Measurements from ENCODE around the gene PPM1D.

PPM1D gene

DNA sequence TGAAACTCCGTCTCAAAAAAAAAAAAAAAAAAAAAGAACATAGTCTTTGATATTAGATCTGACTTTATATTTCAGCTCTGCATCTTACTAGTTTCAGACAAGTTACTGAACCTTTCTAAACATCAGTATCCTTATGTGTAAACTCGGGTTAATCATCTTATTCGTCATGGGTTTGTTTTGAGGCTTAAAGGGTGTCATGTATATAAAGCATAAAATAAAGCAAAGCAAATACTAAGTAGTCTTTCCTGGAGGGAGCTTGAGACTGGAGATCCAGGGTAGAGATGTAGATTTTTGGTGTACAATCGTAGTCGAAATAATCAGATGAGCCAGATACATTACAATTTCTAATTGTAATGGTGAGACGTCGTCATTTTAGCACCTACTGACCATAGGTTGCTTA, 85.4 kb downstream of the PPM1D start:
- DNase-seq (ENCODE audit: low read depth, low spot score) = no peak
- no peak overlapping the region for H3K4me3 ChIP-seq (ENCODE audit: low read depth, low read length)
- TF ChIP-seq, protein P1, sequence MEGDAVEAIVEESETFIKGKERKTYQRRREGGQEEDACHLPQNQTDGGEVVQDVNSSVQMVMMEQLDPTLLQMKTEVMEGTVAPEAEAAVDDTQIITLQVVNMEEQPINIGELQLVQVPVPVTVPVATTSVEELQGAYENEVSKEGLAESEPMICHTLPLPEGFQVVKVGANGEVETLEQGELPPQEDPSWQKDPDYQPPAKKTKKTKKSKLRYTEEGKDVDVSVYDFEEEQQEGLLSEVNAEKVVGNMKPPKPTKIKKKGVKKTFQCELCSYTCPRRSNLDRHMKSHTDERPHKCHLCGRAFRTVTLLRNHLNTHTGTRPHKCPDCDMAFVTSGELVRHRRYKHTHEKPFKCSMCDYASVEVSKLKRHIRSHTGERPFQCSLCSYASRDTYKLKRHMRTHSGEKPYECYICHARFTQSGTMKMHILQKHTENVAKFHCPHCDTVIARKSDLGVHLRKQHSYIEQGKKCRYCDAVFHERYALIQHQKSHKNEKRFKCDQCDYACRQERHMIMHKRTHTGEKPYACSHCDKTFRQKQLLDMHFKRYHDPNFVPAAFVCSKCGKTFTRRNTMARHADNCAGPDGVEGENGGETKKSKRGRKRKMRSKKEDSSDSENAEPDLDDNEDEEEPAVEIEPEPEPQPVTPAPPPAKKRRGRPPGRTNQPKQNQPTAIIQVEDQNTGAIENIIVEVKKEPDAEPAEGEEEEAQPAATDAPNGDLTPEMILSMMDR (IDR thresholded peaks at IDR 0.05; ENCODE audit: insufficient read depth, low read length, missing control alignments) = no peak
- POLR2A ChIA-PET = no interaction called here
- CTCF ChIA-PET = interaction anchor here (4.0 kb wide), 1 partner anchor 35 kb away, joined by 13 read pairs; no protein-coding TSS in a partner anchor

DNA sequence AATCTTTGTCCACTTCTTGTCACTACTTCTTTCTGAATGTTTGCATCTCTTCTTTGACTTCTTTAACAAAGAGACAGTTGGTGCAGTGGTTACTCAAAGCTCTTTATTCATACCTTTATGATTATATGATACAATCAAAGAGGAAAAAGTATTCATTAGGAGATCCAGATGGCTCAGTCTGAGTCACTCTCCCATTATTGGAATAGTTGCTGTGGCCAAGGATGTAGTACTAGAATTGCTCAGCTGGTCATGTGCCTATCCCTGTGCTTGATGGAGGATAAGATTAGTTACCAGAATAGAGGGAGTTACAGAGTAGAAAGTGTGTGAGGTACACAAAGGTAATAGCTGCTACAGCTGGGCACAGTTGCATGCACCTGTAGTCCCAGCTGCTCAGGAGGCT, 96.0 kb downstream of the PPM1D start:
- POLR2A ChIA-PET = interaction anchor here (0.6 kb wide), 1 partner anchor 790 kb away, joined by 3 read pairs; no protein-coding TSS in a partner anchor
- CTCF ChIA-PET = interaction anchor here (1.4 kb wide), 1 partner anchor 25 kb away, joined by 4 read pairs; no protein-coding TSS in a partner anchor
- TF ChIP-seq, protein P1 (IDR thresholded peaks at IDR 0.05; ENCODE audit: insufficient read depth, low read length, missing control alignments) = no peak
- H3K4me3 ChIP-seq (ENCODE audit: low read depth, low read length) = no peak overlapping the region
- DNase-seq (ENCODE audit: low read depth, low spot score) = no peak

DNA sequence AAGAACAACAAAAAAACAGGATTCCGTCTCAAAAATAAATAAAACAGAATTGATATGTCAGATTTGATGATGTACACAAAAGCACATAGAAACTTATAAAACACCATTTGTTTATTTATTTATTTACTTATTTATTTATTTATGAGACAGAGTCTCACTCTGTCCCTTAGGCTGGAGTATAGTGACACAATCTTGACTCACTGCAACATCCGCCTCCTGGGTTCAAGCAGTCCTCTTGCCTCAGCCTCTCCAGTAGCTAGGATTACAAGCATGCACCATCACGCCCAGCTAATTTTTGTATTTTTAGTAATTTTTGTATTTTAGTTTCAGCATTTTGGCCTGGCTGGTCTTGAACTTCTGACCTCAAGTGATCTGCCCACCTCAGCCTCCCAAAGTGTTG, 99.1 kb downstream of the PPM1D start:
- POLR2A ChIA-PET = no interaction called here
- no peak for DNase-seq (ENCODE audit: low read depth, low spot score)
- TF ChIP-seq, protein P1 (IDR thresholded peaks at IDR 0.05; ENCODE audit: insufficient read depth, low read length, missing control alignments) = no peak
- CTCF ChIA-PET = no interaction called here
- no peak overlapping the region for H3K4me3 ChIP-seq (ENCODE audit: low read depth, low read length)

DNA sequence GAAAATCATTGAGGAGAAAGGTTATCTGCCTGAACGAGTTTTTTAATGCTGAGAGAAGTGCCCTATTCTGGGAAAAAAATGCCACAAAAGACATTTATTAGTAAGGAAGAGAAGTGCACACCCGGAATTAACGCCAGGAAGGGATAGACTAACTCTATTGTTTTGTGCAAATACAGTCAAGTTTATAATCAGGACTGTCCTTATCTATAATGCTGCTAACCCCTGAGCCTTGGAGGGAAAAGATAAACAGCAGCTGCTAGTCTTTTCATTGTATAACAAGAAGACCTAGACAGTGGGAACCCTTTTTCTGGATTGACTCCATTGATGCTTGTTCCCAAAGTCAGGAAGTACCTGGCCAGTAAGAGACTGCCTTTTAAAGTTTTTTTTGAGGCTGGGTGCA, 104.2 kb downstream of the PPM1D start:
- CTCF ChIA-PET = interaction anchor here (0.6 to 1.8 kb wide), 2 partner anchors 16 to 18 kb away, joined by 3 to 7 read pairs; no protein-coding TSS in a partner anchor

DNA sequence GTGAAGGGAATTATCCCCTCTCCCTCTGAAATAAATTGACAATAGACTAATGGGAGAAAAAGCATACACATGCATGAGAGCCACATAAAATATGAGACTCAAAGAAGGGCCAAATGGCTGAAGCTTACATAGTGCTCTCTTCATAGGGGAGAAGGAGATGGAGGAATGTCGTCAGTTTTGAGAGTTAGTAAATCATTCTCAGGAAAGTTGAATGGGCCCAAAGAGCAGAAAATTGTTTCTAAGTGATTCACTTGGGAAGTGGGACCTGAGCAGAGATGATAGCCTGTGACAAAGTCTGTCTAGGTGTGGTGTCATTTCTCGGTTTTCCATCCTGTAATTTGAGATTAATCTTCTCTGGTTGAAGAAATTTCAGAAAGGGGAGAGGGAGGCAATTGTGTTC, 112.7 kb downstream of the PPM1D start:
- ChIA-PET CTCF (interaction anchor here (1.5 kb wide), 1 partner anchor 8 kb away, joined by 11 read pairs; no protein-coding TSS in a partner anchor), POLR2A (no interaction called here)
- TF ChIP-seq, protein P1 (IDR thresholded peaks at IDR 0.05; ENCODE audit: insufficient read depth, low read length, missing control alignments) = no peak
- H3K4me3 ChIP-seq (ENCODE audit: low read depth, low read length) = no peak overlapping the region
- DNase-seq (ENCODE audit: low read depth, low spot score) = no peak

More for the DNA sequence above, 104.2 kb downstream of the PPM1D start:
- H3K4me3 ChIP-seq (ENCODE audit: low read depth, low read length) = no peak overlapping the region
- POLR2A ChIA-PET = no interaction called here
- TF ChIP-seq, protein P1 (IDR thresholded peaks at IDR 0.05; ENCODE audit: insufficient read depth, low read length, missing control alignments) = no peak
- no peak for DNase-seq (ENCODE audit: low read depth, low spot score)

DNA sequence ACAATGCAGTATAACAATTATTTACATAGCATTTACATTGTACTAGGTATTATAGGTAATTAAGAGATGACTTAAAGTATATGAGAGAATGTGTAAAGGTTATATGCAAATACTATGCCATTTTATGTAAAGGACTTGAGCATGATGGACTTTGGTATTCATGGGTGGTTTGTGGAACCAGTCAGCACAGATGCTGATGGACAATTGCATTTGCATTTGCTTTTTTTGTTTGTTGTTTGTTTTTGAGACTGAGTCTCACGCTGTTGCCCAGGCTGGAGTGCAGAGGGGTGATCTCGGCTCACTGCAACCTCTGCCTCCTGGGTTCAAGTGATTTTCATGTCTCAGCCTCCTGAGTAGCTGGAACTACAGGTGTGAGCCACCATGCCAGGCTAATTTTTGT, 113.6 kb downstream of the PPM1D start:
- TF ChIP-seq, protein P1 (IDR thresholded peaks at IDR 0.05; ENCODE audit: insufficient read depth, low read length, missing control alignments) = no peak
- H3K4me3 ChIP-seq (ENCODE audit: low read depth, low read length) = no peak overlapping the region
- DNase-seq (ENCODE audit: low read depth, low spot score) = no peak
- ChIA-PET CTCF (interaction anchor here (1.1 kb wide), 1 partner anchor 699 kb away, joined by 3 read pairs; no protein-coding TSS in a partner anchor), POLR2A (no interaction called here)

Data from AG04449 (cell line).